ENCODE data around the gene NANOG.
"Not testable (repeated sequence)": the region's sequence is repeated elsewhere in the genome, so short reads cannot be mapped to it uniquely, and the experiment has no call there.

Gene NANOG

DNA sequence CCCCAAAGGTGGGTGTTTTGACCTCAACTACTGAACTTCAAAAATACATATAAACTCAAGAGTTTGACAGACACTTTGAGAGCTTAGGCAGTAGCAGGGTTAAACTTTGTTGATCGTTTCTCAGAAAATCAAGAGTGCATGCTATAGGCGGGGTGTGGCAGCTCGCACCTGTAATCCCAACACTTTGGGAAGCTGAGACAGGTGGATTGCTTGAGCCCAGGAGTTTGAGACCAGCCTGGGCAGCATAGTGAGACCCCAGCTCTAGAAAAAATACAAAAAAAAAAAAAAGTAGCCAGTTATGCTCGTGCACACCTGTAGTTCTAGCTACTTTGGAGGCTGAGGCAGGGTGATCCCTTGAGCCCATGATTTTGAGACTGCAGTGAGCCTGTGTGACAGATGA is 12.3 kb downstream of the NANOG start:
- no peak for DNase-seq (ENCODE audit: low read depth, low spot score)

DNA sequence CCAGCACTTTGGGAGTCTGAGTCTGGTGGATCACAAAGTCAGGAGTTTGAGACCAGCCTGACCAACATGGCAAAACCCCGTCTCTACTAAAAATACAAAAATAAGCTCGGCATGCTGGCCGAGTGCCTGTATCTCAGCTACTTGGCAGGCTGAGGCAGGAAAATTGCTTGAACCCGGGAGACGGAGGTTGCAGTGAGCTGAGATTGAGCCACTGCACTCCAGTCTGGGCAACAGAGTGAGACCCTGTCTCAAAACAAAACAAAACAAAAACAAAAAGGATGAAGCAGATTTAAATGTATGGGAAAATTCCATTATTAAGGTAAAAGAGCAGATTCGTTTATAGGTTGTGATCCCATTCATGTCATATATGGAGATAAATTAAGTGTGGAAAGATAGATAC is 17.1 kb downstream of the NANOG start:
- DNase-seq (ENCODE audit: low read depth, low spot score) = not testable (repeated sequence)

DNA sequence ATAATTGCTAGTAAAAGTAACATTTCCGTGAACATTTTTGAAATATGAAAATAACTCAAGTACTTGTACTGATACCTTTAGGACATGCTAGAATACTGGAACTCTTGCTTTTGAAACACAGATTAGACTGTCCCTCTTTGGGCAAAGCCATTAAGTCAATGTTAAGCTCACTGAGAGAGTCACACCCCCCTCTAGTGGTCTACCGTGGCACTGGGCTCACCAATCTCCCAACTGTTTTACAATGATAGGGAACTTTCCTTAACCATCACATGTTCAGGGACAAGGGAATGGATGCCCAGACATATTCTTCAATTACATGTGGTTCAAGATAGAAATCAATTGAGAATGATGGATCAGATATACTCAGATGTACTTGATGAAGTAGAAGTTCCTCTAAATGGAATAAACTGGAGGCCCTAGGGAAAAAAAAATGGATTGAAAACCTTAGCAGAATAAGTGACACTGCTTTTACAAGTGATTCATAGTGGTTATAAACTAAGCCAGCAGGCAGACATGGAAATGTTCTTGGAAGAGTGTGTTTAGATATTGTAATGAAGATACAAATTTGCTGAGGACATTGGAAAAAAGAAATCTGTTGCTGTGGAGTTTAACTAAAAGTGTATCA is 17.8 kb downstream of the NANOG start:
- DNase-seq (ENCODE audit: low read depth, low spot score) = peak; percentile 47

DNA sequence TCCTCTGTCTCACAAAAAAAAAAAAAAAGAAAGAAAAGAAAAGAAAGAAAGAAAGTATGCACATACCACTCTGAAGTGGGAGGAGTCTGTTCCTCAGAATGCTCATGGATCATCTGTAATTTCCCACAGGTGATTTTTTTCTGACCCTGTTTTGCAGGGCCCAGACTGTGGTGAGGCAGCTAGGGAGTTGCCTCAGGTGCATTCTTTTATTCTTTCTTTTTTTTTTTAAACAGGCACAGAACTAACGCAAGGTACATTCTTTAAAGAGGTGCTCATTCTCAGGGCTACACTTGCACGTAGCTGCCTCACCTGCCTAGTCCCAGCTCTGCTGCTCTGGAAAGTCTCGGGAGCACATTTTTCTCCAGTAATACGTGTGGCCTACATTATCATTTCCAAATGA is 36.6 kb downstream of the NANOG start:
- not testable (repeated sequence) for DNase-seq (ENCODE audit: low read depth, low spot score)

DNA sequence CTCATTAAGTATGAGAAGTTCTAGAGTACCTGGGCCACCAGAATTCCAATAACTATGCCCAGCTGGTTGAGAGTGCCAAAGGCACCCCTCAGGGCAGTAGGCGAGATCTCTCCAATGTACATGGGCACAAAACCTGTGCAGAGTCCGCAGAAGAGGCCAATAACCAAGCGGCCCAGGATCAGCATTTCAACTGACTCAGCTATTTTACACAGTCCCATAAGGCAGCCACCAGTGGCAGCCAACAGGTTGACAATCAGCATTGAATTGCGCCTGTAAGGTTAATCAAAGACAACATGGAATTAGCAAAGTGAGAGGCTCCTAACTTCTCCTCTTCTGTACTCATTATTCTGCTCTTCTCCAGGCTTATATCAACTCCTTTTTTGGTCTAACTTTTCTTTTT is 40.5 kb downstream of the NANOG start:
- not testable (repeated sequence) for DNase-seq (ENCODE audit: low read depth, low spot score)

DNA sequence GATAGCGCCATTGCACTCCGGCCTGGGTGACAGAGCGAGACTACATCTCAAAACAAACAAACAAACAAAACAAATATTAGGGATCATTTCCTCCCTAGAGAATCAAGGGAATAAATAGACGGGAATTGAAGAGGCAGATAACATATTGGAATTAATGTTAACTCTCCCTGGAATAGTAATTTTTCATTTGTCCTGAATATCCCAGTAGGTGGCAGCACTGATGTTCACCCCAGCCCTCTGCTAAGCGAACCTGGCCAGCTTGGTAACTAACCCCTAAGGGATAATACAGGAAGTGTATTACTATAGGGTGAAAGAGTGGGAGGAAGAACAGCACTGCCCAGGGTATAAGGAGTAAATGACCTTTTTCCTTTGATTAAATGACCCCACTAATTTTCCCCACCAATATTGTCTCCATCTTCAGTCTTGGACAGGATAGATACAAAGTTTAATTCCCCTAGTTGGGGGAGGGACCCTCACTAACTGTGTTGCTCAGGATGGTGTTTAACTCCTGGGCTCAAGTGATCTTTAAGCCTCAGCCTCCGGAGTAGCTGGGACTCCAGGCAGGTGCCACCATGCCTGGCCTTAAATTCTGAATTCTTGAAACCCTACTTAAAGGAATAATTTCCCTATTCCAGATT is 43.0 kb downstream of the NANOG start:
- DNase-seq (ENCODE audit: low read depth, low spot score) = peak; percentile 18

DNA sequence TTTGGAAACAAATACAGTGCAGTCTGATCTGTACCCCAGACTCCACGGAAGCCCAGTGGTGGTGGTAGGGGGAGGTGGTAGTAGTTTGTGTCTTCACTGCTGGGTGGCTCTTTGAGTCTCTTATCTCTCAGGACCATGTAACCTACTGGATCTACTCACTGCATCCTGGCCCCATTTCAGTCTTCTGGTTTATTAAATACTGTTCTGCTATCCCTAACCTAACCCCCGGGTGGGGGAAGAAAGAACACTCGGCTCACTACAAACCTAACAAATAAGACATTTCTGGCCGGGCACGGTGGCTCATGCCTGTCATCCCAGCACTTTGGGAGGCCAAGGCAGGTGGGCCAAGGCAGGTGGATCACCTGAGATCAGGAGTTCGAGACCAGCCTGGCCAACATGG is 44.0 kb downstream of the NANOG start:
- not testable (repeated sequence) for DNase-seq (ENCODE audit: low read depth, low spot score)

DNA sequence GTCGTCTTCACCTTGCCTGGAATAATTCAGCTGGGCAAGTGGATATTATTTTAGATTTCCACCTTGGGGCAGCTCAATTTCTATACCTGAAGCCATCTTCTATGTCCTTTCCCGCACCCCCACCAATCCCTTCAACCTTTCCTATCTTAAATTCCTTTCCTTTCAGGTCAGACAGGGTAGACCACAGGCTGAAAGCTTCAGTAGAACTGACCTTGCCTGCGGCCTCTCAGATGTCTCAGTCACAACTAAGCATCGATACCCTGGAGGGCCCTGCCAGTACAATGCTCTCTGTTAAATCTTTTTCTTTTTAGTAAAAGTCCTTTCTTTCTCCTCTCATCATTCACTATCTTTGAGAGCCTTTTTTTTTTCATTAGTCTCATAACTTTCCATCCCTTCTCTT is 44.6 kb downstream of the NANOG start:
- DNase-seq (ENCODE audit: low read depth, low spot score) = no peak

DNA sequence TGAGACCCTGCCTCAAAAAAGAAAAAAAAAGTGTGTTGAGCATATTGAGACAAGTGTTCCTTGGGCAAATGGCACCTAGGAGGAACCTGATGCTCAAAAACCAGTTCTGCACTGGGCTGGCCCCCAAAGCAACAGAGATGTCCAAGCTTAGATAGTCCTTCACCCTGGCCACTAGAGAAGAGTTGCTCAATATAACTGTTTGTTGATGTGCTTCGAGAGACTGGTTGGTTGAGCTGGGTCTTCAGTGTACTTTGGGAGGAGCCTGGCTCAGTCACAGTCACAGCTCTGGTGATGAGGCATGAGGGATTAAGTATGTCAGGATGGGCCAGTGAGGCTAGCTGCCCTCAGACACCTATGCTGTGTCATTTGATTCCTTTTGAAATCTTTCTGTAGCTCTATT is 45.5 kb downstream of the NANOG start:
- no peak for DNase-seq (ENCODE audit: low read depth, low spot score)

DNA sequence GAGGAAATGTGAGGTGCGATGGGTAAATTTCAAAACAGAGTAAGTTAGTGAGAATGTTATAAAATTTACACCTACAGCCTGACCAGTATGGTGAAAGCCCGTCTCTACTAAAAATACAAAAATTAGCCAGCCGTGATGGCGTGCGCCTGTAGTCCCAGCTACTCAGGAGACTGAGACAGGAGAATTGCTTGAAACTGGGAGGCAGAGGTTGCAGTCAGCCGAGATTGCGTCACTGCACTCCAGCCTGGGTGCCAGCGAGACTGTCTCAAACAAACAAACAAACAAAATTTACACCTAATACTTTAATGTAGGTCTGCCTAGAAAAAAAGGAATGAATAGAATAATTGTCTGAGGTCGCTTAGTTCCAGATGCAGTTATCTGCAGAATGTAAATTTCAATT is 45.9 kb downstream of the NANOG start:
- no peak for DNase-seq (ENCODE audit: low read depth, low spot score)

DNA sequence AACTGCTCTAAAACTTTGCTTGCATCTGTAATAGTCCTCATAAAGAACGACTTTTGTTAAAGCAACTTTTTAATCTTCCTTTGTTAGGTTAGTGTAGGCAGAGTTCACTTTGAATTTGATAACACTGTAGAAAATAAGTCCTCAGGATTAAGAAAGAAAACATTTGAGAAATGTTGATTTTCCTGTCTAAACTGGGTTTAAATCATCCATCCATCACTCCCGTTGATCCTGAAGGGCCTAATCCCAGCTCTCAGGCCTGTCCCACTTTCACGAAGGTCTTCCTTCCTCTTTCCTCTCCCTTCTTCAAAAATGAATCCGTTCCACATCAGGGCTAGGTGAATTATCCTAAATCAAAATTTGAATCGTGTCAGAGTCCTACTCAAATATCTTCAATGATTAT is 46.6 kb downstream of the NANOG start:
- no peak for DNase-seq (ENCODE audit: low read depth, low spot score)

DNA sequence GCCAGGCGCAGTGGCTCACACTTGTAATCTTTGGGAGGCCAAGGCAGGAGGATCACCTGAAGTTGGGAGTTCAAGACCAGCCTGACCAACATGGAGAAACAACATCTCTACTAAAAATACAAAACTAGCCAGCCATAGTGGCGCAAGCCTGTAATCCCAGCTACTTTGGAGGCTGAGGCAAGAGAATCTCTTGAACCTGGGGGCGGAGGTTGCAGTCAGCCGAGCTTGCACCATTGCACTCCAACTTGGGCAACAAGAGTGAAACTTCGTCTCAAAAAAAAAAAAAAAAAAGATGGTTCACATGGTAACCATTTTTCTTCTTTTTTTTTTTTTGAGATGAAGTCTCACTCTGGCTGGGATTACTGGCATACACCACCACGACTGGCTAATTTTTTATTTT is 48.2 kb downstream of the NANOG start:
- no peak for DNase-seq (ENCODE audit: low read depth, low spot score)

DNA sequence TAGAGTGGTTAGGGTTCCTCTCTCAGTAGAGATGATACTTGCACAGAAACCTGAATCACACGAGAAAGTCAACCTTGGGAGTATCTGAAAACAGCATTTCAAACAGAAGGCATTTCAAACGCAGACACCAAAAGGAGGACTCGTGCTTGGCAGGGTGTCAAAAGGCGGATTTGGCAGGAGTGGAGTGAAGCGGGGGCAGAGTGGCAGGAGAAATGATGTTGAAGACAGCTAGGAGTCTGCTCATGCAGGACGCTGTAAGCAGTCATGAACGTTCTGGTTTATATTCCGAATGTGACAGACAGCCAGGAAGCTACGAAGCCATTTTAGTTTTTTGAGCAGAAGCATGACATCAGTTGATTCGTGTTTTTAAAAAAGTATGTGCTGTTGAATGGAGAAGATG is 50.0 kb downstream of the NANOG start:
- DNase-seq (ENCODE audit: low read depth, low spot score) = not testable (repeated sequence)

DNA sequence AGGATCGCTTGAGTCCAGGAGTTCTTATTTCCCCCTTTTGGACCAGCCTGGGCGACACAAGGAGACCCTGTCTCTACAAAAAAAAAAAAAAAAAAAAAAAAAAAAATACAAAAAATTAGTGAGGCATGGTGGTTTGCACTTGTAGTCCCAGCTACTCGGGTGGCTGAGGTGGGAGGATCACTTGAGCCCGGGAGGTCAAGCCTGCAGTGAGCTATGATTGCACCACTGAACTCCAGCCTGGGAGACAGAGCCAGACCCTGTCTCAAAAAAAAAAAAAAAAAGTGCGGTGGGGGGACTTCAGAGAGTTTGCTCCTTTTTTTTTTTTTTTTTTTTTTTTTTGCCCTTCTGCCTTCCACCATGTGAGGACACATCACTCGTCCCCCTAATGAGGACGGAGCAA is 50.6 kb downstream of the NANOG start:
- not testable (repeated sequence) for DNase-seq (ENCODE audit: low read depth, low spot score)

DNA sequence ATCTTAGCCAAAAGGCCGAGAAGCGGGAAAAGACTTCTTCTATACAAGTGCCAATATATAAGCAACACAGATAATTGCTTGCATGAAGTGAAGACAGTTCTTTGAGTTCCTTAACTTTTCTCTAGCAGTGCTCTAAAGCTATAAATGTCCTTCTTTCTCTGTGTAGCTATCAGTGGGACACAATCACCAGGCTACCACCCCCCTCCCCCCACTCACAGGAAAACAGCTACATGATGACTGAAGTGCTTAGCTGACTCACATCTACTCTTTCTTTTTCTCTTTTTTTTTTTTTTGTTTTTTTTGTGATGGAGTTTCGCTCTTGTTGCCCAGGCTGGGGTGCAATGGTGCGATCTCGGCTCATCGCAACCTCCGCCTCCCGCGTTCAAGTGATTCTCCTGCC is 53.2 kb downstream of the NANOG start:
- DNase-seq (ENCODE audit: low read depth, low spot score) = not testable (repeated sequence)

DNA sequence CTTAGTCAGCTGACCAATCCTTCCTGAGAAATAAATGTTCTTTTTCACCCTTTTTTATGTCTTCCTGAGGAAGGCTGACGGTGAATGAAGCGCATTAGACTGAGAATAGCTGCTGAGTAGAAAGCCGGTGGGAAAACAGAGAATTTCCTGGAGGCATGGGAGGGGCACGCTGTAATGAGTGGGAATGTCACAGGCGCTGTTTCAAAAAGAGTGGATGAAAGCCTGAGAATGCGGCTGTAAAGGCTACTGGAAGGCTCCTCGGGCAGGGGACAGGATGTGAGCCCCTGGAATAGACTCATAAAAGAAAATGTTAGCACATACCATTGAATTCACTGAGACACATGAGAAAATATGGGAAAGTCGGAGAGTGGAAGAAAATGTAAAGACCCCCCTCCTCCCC is 53.9 kb downstream of the NANOG start:
- not testable (repeated sequence) for DNase-seq (ENCODE audit: low read depth, low spot score)

DNA sequence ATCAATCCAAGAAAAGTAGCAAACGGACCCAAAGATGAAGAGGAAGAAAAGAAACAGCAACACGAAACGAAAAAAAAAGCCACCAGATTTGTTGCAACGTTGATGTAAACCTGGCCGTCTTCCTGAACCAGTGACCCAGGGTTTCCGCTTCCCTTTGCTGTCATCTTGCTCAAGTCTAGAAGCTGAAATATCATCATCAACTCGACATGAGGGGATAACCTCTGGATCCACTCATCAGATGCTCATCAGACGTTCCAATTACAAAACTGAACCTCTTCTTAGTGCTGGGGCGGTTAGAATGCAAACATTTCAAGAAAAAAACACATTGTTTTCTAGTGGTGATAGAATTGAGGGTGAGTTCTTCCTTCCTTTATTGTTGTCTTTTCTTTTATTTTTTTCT is 54.4 kb downstream of the NANOG start:
- not testable (repeated sequence) for DNase-seq (ENCODE audit: low read depth, low spot score)

DNA sequence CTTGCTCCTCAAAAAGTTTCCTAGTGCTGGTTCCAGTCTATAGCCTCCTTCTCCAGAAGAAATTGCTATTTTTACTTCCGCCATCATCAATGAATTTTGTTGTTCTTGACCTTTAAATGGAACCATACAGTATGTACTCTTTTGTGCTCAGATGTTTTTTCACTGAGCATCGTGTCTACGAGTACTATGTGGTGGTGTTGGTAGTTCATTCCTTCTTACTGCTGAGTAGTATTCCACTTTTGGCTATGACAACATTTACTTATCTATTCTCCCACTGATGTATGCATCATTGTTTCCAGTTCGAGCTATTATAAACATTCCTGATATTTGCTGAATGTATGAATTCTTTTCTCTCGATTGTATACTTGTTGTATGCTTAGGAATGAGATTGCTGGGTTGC is 54.9 kb downstream of the NANOG start:
- DNase-seq (ENCODE audit: low read depth, low spot score) = no peak

DNA sequence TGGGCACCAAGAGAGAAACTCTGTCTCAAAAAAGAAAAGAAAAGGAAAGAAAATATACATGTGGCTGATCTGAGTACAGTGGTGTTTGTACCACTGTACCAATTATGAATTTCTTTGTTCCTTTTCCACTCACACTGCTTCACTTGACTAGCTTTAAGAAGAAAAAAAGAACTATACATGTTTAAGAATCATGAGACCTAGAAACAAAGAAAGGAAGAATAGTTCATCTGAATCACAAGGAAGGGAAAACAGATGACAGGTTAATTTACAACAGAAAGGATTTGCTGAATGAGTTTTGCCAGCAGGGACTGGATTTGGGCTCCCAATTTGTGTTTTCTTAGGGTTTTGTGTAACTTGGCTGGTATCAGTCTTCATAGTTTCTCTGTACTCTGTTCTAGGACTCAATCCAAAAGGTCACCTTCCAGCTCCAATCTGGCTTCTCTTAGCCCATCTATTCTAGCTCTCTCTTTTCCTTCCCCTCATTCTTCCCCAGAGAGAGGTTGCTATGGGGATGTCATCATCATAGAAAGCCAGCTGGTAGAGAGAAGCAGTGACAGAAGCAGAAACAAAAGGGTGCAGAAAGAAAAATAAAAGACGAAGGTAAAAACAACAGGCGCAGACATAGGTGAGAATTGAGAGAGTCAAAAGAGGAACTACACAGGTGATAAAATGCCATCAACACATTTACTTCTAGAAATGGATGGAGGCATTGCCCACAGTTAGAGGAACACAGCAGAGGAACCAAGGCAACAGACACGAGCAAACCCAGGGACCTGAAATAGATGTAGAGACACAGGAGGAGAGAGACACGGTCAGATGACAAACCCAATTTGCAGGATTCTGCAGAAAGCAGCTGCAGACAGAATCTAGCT is 58.3 kb downstream of the NANOG start:
- DNase-seq (ENCODE audit: low read depth, low spot score) = not testable (repeated sequence)

DNA sequence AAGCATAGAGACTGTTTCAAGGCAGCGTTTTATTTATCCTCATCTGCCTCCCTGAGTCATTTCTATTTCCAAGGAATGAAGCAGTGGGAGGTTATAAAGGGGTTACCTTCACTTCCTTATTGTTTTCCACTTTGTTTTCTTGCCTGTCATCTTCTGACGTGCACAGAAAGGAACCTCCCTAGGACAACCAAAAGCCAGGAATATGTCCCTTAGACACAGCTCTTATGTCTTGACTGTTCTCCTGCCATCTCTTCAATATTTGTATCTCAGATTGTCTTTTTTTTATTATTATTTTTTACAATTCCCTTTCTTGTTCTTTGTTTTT is 58.9 kb downstream of the NANOG start:
- DNase-seq (ENCODE audit: low read depth, low spot score) = not testable (repeated sequence)
